SK-N-SH treated with all-trans-retinoic acid at 6 μM for 48 hours (cell line): Measurements from ENCODE around the gene ADAMTS2.

Source experiments
- ATAC-seq: fragments of 200-7000 bp; cut with Tn5 transposase; 3 replicates; pipeline ENCODE4 v1.9.1; 2020; ENCODE audit warnings: mild to moderate bottlenecking, moderate library complexity
- BACH2 ChIP-seq: fragments of 250-450 bp; sonication (Bioruptor Pico); IDR thresholded peaks from 2 replicates; pipeline ENCODE4 v1.9.0; 2021; ENCODE audit warnings: mild to moderate bottlenecking, borderline replicate concordance
- CREB5 ChIP-seq: fragments of 250-450 bp; sonication (Bioruptor Pico); IDR thresholded peaks from 2 replicates; pipeline ENCODE4 v1.5.1; 2020; ENCODE audit warnings: low read depth, mild to moderate bottlenecking, moderate library complexity
- CSDC2 ChIP-seq: fragments of 250-450 bp; sonication (Bioruptor Pico); IDR thresholded peaks from 2 replicates; pipeline ENCODE4 v1.5.0; 2020; ENCODE audit warnings: mild to moderate bottlenecking, moderate library complexity
- CSRNP3 ChIP-seq: fragments of 250-450 bp; sonication (Bioruptor Pico); IDR thresholded peaks from 2 replicates; pipeline ENCODE4 v1.5.1; 2021; ENCODE audit warnings: mild to moderate bottlenecking, moderate library complexity
- ESRRG ChIP-seq: fragments of 250-450 bp; sonication (Bioruptor Pico); IDR thresholded peaks from 2 replicates; pipeline ENCODE4 v1.6.1; 2021; ENCODE audit warnings: mild to moderate bottlenecking
- OSR1 ChIP-seq: fragments of 250-450 bp; sonication (Bioruptor Pico); IDR thresholded peaks from 2 replicates; pipeline ENCODE4 v1.8.0; 2022; ENCODE audit warnings: moderate library complexity, mild to moderate bottlenecking, inconsistent platforms
- PATZ1 ChIP-seq: fragments of 250-450 bp; sonication (Bioruptor Pico); IDR thresholded peaks from 2 replicates; pipeline ENCODE4 v1.8.0; 2020; ENCODE audit warnings: mild to moderate bottlenecking, moderate library complexity, borderline replicate concordance
- POU6F1 ChIP-seq: fragments of 250-450 bp; sonication (Bioruptor Pico); IDR thresholded peaks from 2 replicates; pipeline ENCODE4 v1.8.0; 2021; ENCODE audit warnings: low read depth, mild to moderate bottlenecking, moderate library complexity, borderline replicate concordance
- PPARA ChIP-seq: fragments of 250-450 bp; sonication (Bioruptor Pico); IDR thresholded peaks from 2 replicates; pipeline ENCODE4 v1.5.0; 2020; ENCODE audit warnings: mild to moderate bottlenecking, borderline replicate concordance
- RARB ChIP-seq: fragments of 250-450 bp; sonication (Bioruptor Pico); IDR thresholded peaks from 2 replicates; pipeline ENCODE4 v1.8.0; 2021; ENCODE audit warnings: mild to moderate bottlenecking, moderate library complexity
- SNAI2 ChIP-seq: fragments of 250-450 bp; sonication (Bioruptor Pico); IDR thresholded peaks from 2 replicates; pipeline ENCODE4 v1.5.0; 2020; ENCODE audit warnings: mild to moderate bottlenecking, moderate library complexity
- TOX ChIP-seq: fragments of 250-450 bp; sonication (Bioruptor Pico); IDR thresholded peaks from 2 replicates; pipeline ENCODE4 v1.8.0; 2021; ENCODE audit warnings: mild to moderate bottlenecking, moderate library complexity, borderline replicate concordance
- ZC3H10 ChIP-seq: fragments of 250-450 bp; sonication (Bioruptor Pico); IDR thresholded peaks from 2 replicates; pipeline ENCODE4 v1.5.1; 2021; ENCODE audit warnings: mild to moderate bottlenecking, moderate library complexity
- ZFP3 ChIP-seq: fragments of 250-450 bp; sonication (Bioruptor Pico); IDR thresholded peaks from 2 replicates; pipeline ENCODE4 v1.5.0; 2020; ENCODE audit warnings: mild to moderate bottlenecking, moderate library complexity
- ZFP30 ChIP-seq: fragments of 450-650 bp; formaldehyde crosslinking; IDR thresholded peaks from 2 replicates; pipeline ENCODE4 v1.5.0; 2022; ENCODE audit warnings: mild to moderate bottlenecking, moderate library complexity
- ZNF565 ChIP-seq: fragments of 450-650 bp; formaldehyde crosslinking; conservative IDR thresholded peaks from 2 replicates; pipeline ENCODE4 v1.5.0; 2020; ENCODE audit warnings: low read depth, mild to moderate bottlenecking, moderate library complexity
- ZNF70 ChIP-seq: fragments of 450-650 bp; formaldehyde crosslinking; IDR thresholded peaks from 2 replicates; pipeline ENCODE4 v1.5.0; 2020; ENCODE audit warnings: mild to moderate bottlenecking, moderate library complexity

Gene ADAMTS2

GRCh38 chr5:179254638-179255271 is 90.5 kb downstream of the ADAMTS2 start:
- TF ChIP-seq POU6F1 (CRISPR knock-in tag): no peak
- no peak for TF ChIP-seq PATZ1 (CRISPR knock-in tag)
- TF ChIP-seq TOX (CRISPR knock-in tag): no peak
- no peak for TF ChIP-seq ZC3H10 (CRISPR knock-in tag)
- ATAC-seq: no peak

- ATAC-seq: no peak
These were observed 91.5 kb downstream of the ADAMTS2 start for GRCh38 chr5:179253730-179254129.

GRCh38 chr5:179251276-179251969 is 93.8 kb downstream of the ADAMTS2 start:
- TF ChIP-seq ZNF70 (CRISPR knock-in tag) (no peak), CSRNP3 (CRISPR knock-in tag) (no peak), ZFP30 (CRISPR knock-in tag) (no peak), ZC3H10 (CRISPR knock-in tag) (no peak), TOX (CRISPR knock-in tag) (no peak), PPARA (CRISPR knock-in tag) (no peak), ESRRG (CRISPR knock-in tag) (no peak), CSDC2 (CRISPR knock-in tag) (no peak), PATZ1 (CRISPR knock-in tag) (no peak), CREB5 (CRISPR knock-in tag) (no peak), OSR1 (CRISPR knock-in tag) (no peak), RARB (CRISPR knock-in tag) (no peak)
- ATAC-seq: no peak

More at GRCh38 chr5:179253730-179254129, 91.5 kb downstream of the ADAMTS2 start:
- TF ChIP-seq ESRRG (CRISPR knock-in tag) (no peak), SNAI2 (CRISPR knock-in tag) (no peak), CSRNP3 (CRISPR knock-in tag) (no peak), BACH2 (CRISPR knock-in tag) (no peak), CREB5 (CRISPR knock-in tag) (no peak), ZFP3 (CRISPR knock-in tag) (no peak), PATZ1 (CRISPR knock-in tag) (no peak), ZNF565 (CRISPR knock-in tag) (no peak), PPARA (CRISPR knock-in tag) (no peak), CSDC2 (CRISPR knock-in tag) (no peak), OSR1 (CRISPR knock-in tag) (no peak)
